Stimulated activated CD8-positive, alpha-beta memory T cell treated with anti-CD3 and anti-CD28 coated beads, Interleukin-7, amount 100 ng/mL, for 1 hour (primary cell): ENCODE measurements around the gene SLX9.
"Not testable (repeated sequence)": the region's sequence is repeated elsewhere in the genome, so short reads cannot be mapped to it uniquely, and the experiment has no call there.

ENCODE experiments used
- DNase-seq, 2 donors: peaks; one replicate each; pipeline ENCODE4 v3.0.0-alpha.2; 2020; ENCODE audit warnings: low read depth in 2 of 2

SLX9 gene

DNA sequence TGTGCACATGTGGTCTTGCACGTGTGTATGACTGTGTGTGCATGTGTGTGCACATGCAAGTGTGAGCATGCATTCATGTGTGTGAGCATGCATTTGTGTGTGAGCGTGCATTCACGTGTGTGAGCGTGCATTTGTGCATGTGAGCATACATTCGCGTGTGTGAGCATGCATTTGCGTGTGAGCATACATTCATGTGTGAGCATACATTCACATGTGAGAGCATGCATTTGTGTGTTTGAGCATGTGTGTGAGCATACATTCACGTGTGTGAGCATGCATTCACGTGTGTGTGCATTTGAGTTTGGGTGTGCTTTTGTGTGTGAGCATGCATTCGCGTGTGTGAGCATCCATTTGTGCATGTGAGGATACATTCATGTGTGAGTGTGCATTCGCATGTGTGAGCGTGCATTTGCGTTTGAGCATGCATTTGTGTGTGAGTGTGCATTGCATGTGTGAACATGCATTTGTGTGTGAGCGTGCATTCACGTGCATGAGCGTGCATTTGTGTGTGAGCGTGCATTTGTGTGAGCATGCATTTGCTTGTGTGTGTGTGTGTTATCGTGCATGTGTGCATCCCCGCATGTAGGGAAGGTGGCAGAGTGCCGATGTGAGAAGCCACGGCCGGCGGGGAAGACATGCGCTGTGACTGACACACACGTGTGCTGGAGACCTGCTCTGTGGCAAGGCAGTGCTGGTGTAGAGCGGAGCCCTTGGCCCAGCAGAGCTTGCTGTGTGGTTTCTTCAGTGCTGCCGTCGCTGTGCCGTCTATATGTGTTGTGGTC, 37.4 kb upstream of the SLX9 start:
- DNase-seq, result no peak

DNA sequence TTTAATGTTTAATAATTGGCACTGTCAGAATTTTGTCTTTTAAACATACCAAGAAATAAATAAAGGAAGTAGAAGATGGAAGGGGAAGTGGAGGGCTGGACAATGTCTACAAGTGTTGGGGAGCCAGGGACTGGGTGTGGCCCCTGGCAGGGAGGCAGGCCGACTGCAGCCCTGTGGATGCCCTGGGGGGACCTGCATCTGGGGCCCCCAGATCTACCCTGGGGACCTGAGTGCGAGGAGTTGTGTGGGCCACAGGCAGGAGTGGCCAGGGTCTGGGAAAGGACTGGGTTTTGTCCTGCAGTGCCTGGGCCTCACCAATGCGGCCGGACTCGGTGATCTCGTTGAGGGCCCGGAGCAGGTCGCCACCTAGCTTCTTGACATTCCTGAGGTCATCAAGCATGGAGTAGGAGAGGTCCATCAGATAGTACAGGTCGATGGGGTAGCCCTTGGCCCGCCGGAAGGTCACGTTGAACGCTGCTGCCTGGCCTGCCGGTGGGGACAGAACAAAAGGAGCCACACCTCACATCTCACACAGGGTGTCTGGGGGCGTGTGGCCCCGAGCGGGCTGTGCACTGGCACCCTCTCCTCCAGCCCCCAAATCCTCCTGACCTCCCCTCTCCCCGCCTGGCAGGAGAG, 36.7 kb upstream of the SLX9 start:
- DNase-seq, result no peak

- no peak for DNase-seq
Observed at GRCh38 chr21:44903689-44904088, 36.1 kb upstream of the SLX9 start.

- no peak for DNase-seq
Observed at GRCh38 chr21:44904141-44904923, 35.5 kb upstream of the SLX9 start.

- no peak for DNase-seq
Observed at GRCh38 chr21:44905016-44905727, 34.7 kb upstream of the SLX9 start.

GRCh38 chr21:44905728-44906090, 34.1 kb upstream of the SLX9 start:
- no peak for DNase-seq

DNA sequence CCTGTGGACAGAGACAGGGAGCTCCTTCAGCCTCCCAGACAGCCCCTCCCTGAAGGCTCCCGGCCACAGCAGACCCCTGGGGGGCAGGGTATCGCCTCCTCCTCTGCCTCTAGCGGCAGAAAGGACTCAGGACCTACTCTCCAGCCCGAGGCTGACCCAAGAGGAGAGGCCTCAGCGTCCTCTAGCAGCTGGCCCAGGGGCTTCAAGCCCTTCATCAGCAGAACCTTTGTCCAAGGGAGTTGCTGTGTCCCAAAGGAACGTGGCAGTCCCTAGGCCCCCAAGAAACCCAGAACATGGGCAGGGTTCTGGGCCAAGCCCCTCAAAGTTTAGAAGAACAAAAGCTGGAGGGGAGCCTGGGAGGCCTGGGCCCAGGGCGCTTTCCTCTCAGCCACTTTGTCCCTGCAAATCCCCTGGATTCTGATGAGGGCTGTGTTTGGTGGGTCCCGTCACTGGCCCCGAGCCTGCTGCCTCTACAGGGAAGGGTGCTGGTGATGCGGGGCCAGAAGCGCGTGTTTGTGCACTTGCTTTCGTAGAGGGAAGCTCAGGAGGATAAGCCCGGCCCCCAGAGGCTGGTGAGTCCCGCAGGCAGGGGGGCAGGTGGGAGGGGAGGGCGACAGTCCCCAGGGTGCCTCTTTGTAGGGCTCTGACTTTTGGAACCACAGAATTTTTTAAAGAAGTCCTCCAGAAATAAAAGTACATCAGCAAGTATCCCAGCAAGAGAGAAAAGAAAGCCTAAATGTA, 32.4 kb upstream of the SLX9 start:
- no peak for DNase-seq

- no peak for DNase-seq
Observed at GRCh38 chr21:44907966-44908895, 31.6 kb upstream of the SLX9 start.

DNA sequence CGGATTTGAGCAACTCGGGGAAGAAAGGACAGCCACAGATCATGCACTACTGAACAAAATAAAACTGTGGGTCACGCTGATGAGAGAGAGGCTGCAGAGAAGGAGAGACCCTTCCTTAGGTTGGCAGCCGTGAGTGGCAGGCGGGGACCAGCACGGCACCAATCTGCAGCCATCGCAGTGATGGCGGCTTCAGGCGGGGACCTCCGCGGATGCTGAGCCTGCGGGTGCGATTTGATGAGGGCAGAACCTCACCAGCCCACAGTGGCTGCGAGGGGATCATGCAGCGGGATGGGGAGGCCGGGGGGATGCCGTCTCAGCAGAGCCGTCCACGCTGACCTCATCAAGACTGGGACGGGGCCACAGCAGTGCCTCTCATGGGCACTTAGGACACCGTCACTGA, 30.9 kb upstream of the SLX9 start:
- no peak for DNase-seq

- DNase-seq, result no peak
Observed at GRCh38 chr21:44909719-44910118, 30.1 kb upstream of the SLX9 start.

GRCh38 chr21:44910229-44911067, 29.4 kb upstream of the SLX9 start:
- no peak for DNase-seq

DNA sequence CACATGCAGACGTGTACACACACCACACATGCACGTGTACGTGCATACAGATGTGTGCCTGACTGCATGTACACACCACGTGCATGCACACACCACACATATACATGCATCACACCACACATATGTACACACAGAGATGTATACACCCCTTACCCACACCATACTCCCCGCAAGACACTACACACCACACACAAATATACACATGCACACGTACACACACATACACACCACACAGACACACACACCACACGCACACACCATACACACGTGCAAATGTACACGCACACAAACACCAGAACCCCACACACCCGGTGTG, 28.8 kb upstream of the SLX9 start:
- no peak for DNase-seq

GRCh38 chr21:44911384-44912157, 28.3 kb upstream of the SLX9 start:
- no peak for DNase-seq

- DNase-seq, result no peak
Observed at GRCh38 chr21:44912158-44912473, 27.7 kb upstream of the SLX9 start.

DNA sequence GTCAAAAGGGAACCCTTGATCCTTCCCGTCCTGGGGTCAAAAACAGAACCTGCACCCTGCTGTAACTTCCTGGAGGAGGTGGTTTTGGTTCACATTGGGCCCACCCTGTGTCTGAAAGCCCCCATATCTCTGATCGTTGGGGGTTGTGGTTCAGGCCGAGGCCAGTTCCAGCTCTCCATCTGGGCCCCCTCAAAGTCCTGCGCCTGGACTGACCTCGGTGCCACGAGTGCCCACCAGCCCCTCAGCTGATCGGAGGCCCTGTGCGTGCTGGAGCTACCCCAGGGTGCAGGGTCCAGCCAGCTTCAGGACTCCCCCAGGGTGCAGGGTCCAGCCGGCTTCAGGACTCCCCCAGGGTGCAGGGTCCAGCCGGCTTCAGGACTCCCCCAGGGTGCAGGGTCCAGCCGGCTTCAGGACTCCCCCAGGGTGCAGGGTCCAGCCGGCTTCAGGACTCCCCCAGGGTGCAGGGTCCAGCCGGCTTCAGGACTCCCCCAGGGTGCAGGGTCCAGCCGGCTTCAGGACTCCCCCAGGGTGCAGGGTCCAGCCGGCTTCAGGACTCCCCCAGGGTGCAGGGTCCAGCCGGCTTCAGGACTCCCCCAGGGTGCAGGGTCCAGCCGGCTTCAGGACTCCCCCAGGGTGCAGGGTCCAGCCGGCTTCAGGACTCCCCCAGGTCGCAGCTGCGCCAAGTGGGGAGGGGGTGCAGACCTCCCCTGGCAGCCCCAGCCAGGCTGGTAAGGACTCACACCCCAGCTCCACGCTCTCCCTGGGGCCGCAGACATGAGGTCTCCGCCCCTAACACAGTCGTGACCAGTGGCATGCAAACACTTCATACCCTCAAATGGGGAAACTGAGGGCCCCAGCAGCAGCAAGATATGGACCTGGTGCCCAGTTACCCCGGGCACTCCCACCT, 27.1 kb upstream of the SLX9 start:
- not testable (repeated sequence) for DNase-seq

GRCh38 chr21:44913425-44914175, 26.2 kb upstream of the SLX9 start:
- no peak for DNase-seq

DNA sequence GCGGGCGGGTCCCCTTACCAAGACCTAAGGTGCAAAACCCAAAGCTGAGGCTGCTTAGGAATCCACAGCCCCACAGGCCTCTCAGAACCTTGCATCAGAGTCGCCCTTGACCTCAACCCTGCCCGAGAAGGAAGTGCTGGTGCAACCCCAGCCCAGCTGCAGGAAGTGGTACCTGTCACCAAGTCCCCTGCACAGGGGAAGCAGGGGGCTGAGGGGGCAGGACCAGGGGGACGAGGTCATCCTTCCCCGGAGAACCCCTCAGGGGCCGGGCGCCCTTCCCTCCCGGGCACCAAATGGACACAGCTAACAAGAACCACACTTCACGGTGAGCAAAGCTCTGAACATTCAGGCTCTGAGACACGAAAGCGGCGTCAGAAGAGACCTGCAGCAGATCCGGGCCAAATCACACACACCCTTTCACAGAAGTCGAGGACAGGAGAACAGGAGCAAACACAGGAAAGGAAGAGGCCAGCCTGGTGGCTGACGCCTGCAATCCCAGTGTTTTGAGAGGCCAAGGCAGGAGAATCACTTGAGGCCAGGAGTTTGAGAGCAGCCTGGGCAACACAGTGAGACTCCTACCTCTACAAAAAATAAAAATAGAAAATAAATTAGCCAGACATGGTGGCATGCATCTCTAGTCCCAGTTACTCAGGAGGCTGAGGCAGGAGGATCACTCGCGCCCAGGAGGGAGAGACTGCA, 25.5 kb upstream of the SLX9 start:
- peak in 1 of 2 donors; percentile 43 for DNase-seq
